GM12878 (cell line): ENCODE results near the gene IGFBP6. TPM values are rescaled to one million over a fixed set of nuclear protein-coding genes. Genes with fewer than 3 reads are reported as not detected.

Source experiments
- ATF3 ChIP-seq: IDR thresholded peaks from 2 replicates; pipeline ENCODE4 v1.6.1; 2011; ENCODE audit warnings: low read depth, mild to moderate bottlenecking, low read length, moderate library complexity, borderline replicate concordance; ENCODE audit errors: extremely low read depth
- CHD1 ChIP-seq: IDR thresholded peaks from 2 replicates; pipeline ENCODE4 v1.6.1; 2012; ENCODE audit warnings: low read depth, low read length, improper control_type of control experiment
- CHD4 ChIP-seq: fragments of 200-600 bp; sonication (generic); IDR thresholded peaks from 2 replicates; pipeline ENCODE4 v1.6.1; 2016; ENCODE audit warnings: mild to moderate bottlenecking
- ESRRA ChIP-seq: IDR thresholded peaks from 2 replicates; pipeline ENCODE4 v1.6.1; 2012; ENCODE audit warnings: mild to moderate bottlenecking, low read length, improper control_type of control experiment
- FOS ChIP-seq: IDR thresholded peaks from 3 replicates; pipeline ENCODE4 v1.6.1; 2011; ENCODE audit warnings: borderline replicate concordance; ENCODE audit not compliant: insufficient read length; ENCODE audit errors: extremely low read depth
- HSF1 ChIP-seq: fragments of 150-350 bp; IDR thresholded peaks from 2 replicates; pipeline ENCODE4 v1.6.1; 2014; ENCODE audit warnings: mild to moderate bottlenecking, low read depth, low read length
- KLF5 ChIP-seq: fragments of 450-650 bp; IDR thresholded peaks from 2 replicates; pipeline ENCODE4 v1.6.1; 2014; ENCODE audit warnings: mild to moderate bottlenecking; ENCODE audit not compliant: partially characterized antibody
- MLLT1 ChIP-seq: fragments of 450-650 bp; IDR thresholded peaks from 2 replicates; pipeline ENCODE4 v1.6.1; 2016; ENCODE audit warnings: mild to moderate bottlenecking
- SUPT20H ChIP-seq: IDR thresholded peaks from 2 replicates; pipeline ENCODE4 v1.6.1; 2011; ENCODE audit warnings: low read depth, mild to moderate bottlenecking, low read length, moderate library complexity, borderline replicate concordance; ENCODE audit not compliant: control insufficient read depth
- USF1 ChIP-seq: IDR thresholded peaks from 2 replicates; pipeline ENCODE4 v1.6.1; 2011; ENCODE audit warnings: borderline replicate concordance, low read depth, mild to moderate bottlenecking, moderate library complexity, mixed read lengths, low read length; ENCODE audit not compliant: insufficient read depth; ENCODE audit errors: extremely low read length
- ZNF217 ChIP-seq: fragments of 450-650 bp; IDR thresholded peaks from 2 replicates; pipeline ENCODE4 v1.6.1; 2017; ENCODE audit warnings: antibody characterized with exemption, mild to moderate bottlenecking
- polyA plus RNA-seq, 11 experiments: library from polyadenylated mRNA; depleted of rRNA in 4 of 11; unstranded in 6 of 11; stranded (reverse) in 5 of 11; fragments of >200 nt; fragmentation: Nextera tagmentation in 4 of 11; fragmentation: Illumina TruSeq in 1 of 11; extraction: Ambion mirVana in 4 of 11; extraction: Trizol in 1 of 11; gene quantifications; 1 replicate in 1 of 11; 2 replicates in 10 of 11; pipeline versions ENCODE4 v1.2.1 to v1.2.3, GENCODE V29; 2011 to 2016; ENCODE audit warnings: inconsistent platforms in 2 of 11, missing spikeins in 2 of 11, low read depth in 1 of 11
- total RNA-seq, 4 experiments: library from RNA; depleted of rRNA in 3 of 4; stranded (reverse); fragments of >200 nt in 3 of 4; fragmentation: Illumina TruSeq in 1 of 4; extraction: Trizol in 1 of 4; gene quantifications; 2 replicates each; pipeline versions ENCODE4 v1.2.1 to v1.2.3, GENCODE V29; 2013 to 2021

The IGFBP6 gene
- total and polyA plus RNA-seq, 10 of the 15 experiments (the other 5 are each of a cell fraction or from before 2014, with no cell fraction given) = 0.09 to 0.87 (median 0.56) TPM; not detected in 3

- no peak for TF ChIP-seq KLF5
- no peak for TF ChIP-seq SUPT20H
- no peak for TF ChIP-seq USF1
- TF ChIP-seq ZNF217 = no peak
- TF ChIP-seq FOS = no peak
- no peak for TF ChIP-seq ATF3
- no peak for TF ChIP-seq HSF1
- TF ChIP-seq ESRRA = no peak
- TF ChIP-seq CHD4 = no peak
- TF ChIP-seq CHD1 = no peak
- no peak for TF ChIP-seq MLLT1
- TF ChIP-seq, all 136 proteins: peak for 0
Observed at GRCh38 chr12:53091756-53092155, 5.7 kb upstream of the IGFBP6 start (continued).
